H1 (cell line): Measurements from ENCODE around the gene KCNC1. TPM values are rescaled to one million over a fixed set of nuclear protein-coding genes. Genes with fewer than 3 reads are reported as not detected.

Source experiments
- CTCF ChIA-PET: fragments of 300-600 bp; sonication (Branson Sonifier 250); formaldehyde crosslinking; loops from one replicate; lab custom pipeline; 2021; ENCODE audit not compliant: partially characterized antibody; lab: Charles Lee
- POLR2A ChIA-PET: fragments of 300-600 bp; sonication (Branson Sonifier 250); formaldehyde crosslinking; loops from one replicate; lab custom pipeline; 2021; ENCODE audit warnings: inconsistent platforms; ENCODE audit not compliant: partially characterized antibody; lab: Charles Lee
- DNase-seq, 2 experiments: peaks; one replicate each; pipeline versions ENCODE4 v3.0.0 to v3.0.0-alpha.2; 2010 to 2022; ENCODE audit warnings: low spot score in 2 of 2, low read depth in 1 of 2, mixed read lengths in 1 of 2
- FAIRE-seq: peaks from 2 replicates; lab custom pipeline; 2011; peaks lifted over from hg19 to GRCh38; lab: Jason Lieb, UNC
- H2AFZ ChIP-seq: 2 replicates; pipeline ENCODE4 v1.8.1; 2012; ENCODE audit warnings: low read length, inconsistent platforms
- H2AK5ac ChIP-seq: 2 replicates; pipeline ENCODE4 v1.6.1; 2013; ENCODE audit warnings: low read depth, low read length
- H2BK120ac ChIP-seq: replicated peaks from 2 replicates; pipeline ENCODE3; 2013; ENCODE audit warnings: low read depth, low read length, inconsistent platforms
- H2BK12ac ChIP-seq: 2 replicates; pipeline ENCODE4 v1.6.1; 2013; ENCODE audit warnings: low read depth, low read length
- H2BK15ac ChIP-seq: 2 replicates; pipeline ENCODE4 v1.6.1; 2013; ENCODE audit warnings: low read length
- H2BK20ac ChIP-seq: 2 replicates; pipeline ENCODE4 v1.6.1; 2013; ENCODE audit warnings: low read length
- H2BK5ac ChIP-seq: 2 replicates; pipeline ENCODE4 v1.6.1; 2013; ENCODE audit warnings: low read depth, low read length
- H3K14ac ChIP-seq: 2 replicates; pipeline ENCODE4 v1.6.1; 2013; ENCODE audit warnings: inconsistent platforms; ENCODE audit not compliant: insufficient read length
- H3K18ac ChIP-seq: 2 replicates; pipeline ENCODE4 v1.6.1; 2013; ENCODE audit warnings: low read length; ENCODE audit errors: extremely low read depth
- H3K23ac ChIP-seq: 2 replicates; pipeline ENCODE4 v1.6.1; 2013; ENCODE audit warnings: inconsistent platforms; ENCODE audit not compliant: insufficient read length
- H3K23me2 ChIP-seq: 2 replicates; pipeline ENCODE4 v1.6.1; 2013; ENCODE audit warnings: low read depth, low read length
- H3K27ac ChIP-seq: 2 replicates; pipeline ENCODE4 v1.6.1; 2011; ENCODE audit warnings: low read depth, low read length, inconsistent platforms
- H3K27me3 ChIP-seq, 4 experiments: replicated peaks in 1 of 4; 1 replicate in 1 of 4; 2 replicates in 3 of 4; pipeline versions ENCODE4 v1.6.1 to v1.8.1; 2011 to 2013; ENCODE audit warnings: low read length in 3 of 4, mild to moderate bottlenecking in 3 of 4, inconsistent platforms in 2 of 4, mixed read lengths in 2 of 4, moderate library complexity in 1 of 4; ENCODE audit not compliant: control insufficient read depth in 3 of 4, insufficient read depth in 3 of 4; ENCODE audit errors: extremely low read depth in 1 of 4
- H3K36me3 ChIP-seq, 4 experiments: 2 replicates each; pipeline versions ENCODE4 v1.6.1 to v1.8.1; 2011 to 2013; ENCODE audit warnings: mild to moderate bottlenecking in 4 of 4, low read length in 3 of 4, moderate library complexity in 2 of 4, control low read depth in 1 of 4, inconsistent platforms in 1 of 4; ENCODE audit not compliant: insufficient read depth in 4 of 4, control insufficient read depth in 2 of 4
- H3K4ac ChIP-seq: replicated peaks from 2 replicates; pipeline ENCODE3; 2013; ENCODE audit warnings: low read length, low read depth, mixed read lengths, inconsistent platforms; ENCODE audit not compliant: insufficient read length
- H3K4me1 ChIP-seq, 4 experiments: replicated peaks in 1 of 4; 1 replicate in 1 of 4; 2 replicates in 3 of 4; pipeline versions ENCODE4 v1.6.1 to v1.8.1; 2011 to 2013; ENCODE audit warnings: low read length in 3 of 4, inconsistent platforms in 2 of 4, mixed read lengths in 1 of 4; ENCODE audit not compliant: insufficient read depth in 4 of 4, control insufficient read depth in 3 of 4
- H3K4me2 ChIP-seq, 2 experiments: 2 replicates each; pipeline versions ENCODE4 v1.6.1 to v1.8.1; 2011 to 2013; ENCODE audit warnings: low read depth in 2 of 2, low read length in 2 of 2, control low read depth in 1 of 2, inconsistent platforms in 1 of 2, mild to moderate bottlenecking in 1 of 2; ENCODE audit not compliant: insufficient read depth in 1 of 2
- H3K4me3 ChIP-seq, 4 experiments: fragments of 200-600, 300-600 bp in 1 of 4; sonication (generic), shearing (Covaris generic), sonication (Bioruptor Twin) in 1 of 4; 2 replicates each; pipeline versions ENCODE4 v1.5.1 to v1.8.1; 2011 to 2016; ENCODE audit warnings: low read length in 4 of 4, low read depth in 3 of 4, control low read depth in 2 of 4, inconsistent platforms in 2 of 4, mild to moderate bottlenecking in 2 of 4, mixed read lengths in 1 of 4, moderate library complexity in 1 of 4; ENCODE audit not compliant: insufficient read depth in 2 of 4; ENCODE audit errors: extremely low read depth in 1 of 4
- H3K56ac ChIP-seq: replicated peaks from 2 replicates; pipeline ENCODE3; 2013; ENCODE audit warnings: low read depth, mild to moderate bottlenecking, mixed read lengths, low read length, inconsistent platforms; ENCODE audit not compliant: insufficient read length
- H3K79me1 ChIP-seq: 2 replicates; pipeline ENCODE4 v1.6.1; 2013; ENCODE audit warnings: low read depth, low read length, control low read depth
- H3K79me2 ChIP-seq, 2 experiments: 2 replicates each; pipeline versions ENCODE4 v1.6.1 to v1.8.1; 2012 to 2013; ENCODE audit warnings: low read length in 2 of 2, mild to moderate bottlenecking in 2 of 2, inconsistent platforms in 1 of 2; ENCODE audit not compliant: insufficient read depth in 2 of 2, control insufficient read depth in 1 of 2
- H3K9ac ChIP-seq, 4 experiments: replicated peaks in 1 of 4; 1 replicate in 1 of 4; 2 replicates in 3 of 4; pipeline versions ENCODE4 v1.6.1 to v1.8.1; 2011 to 2013; ENCODE audit warnings: low read depth in 3 of 4, low read length in 3 of 4, control low read depth in 2 of 4, mild to moderate bottlenecking in 2 of 4, moderate library complexity in 2 of 4, inconsistent platforms in 1 of 4; ENCODE audit errors: extremely low read depth in 1 of 4
- H3K9me3 ChIP-seq, 2 experiments: 2 replicates each; pipeline versions ENCODE4 v1.6.1 to v1.8.1; 2012 to 2013; ENCODE audit warnings: mild to moderate bottlenecking in 2 of 2, moderate library complexity in 2 of 2, control low read depth in 1 of 2, inconsistent platforms in 1 of 2, low read depth in 1 of 2, low read length in 1 of 2, mixed read lengths in 1 of 2; ENCODE audit not compliant: insufficient read depth in 2 of 2
- H4K20me1 ChIP-seq, 2 experiments: replicated peaks in 1 of 2; 2 replicates each; pipeline versions ENCODE3 to v1.8.1; 2011 to 2013; ENCODE audit warnings: inconsistent platforms in 2 of 2, low read length in 2 of 2, mild to moderate bottlenecking in 1 of 2; ENCODE audit not compliant: insufficient read depth in 2 of 2, control insufficient read depth in 1 of 2
- H4K5ac ChIP-seq: 2 replicates; pipeline ENCODE4 v1.6.1; 2013; ENCODE audit warnings: low read length, low read depth, mixed read lengths, inconsistent platforms; ENCODE audit not compliant: insufficient read length
- H4K8ac ChIP-seq: 2 replicates; pipeline ENCODE4 v1.8.0; 2013; ENCODE audit warnings: mild to moderate bottlenecking, moderate library complexity, low read length, inconsistent platforms; ENCODE audit not compliant: insufficient read depth; ENCODE audit errors: extremely low read depth
- H4K91ac ChIP-seq: replicated peaks from 2 replicates; pipeline ENCODE3; 2013; ENCODE audit warnings: low read length, mixed read lengths, inconsistent platforms; ENCODE audit not compliant: insufficient read length
- PHF8 ChIP-seq: fragments of 200-600 bp; sonication (generic); conservative IDR thresholded peaks from 2 replicates; pipeline ENCODE4 v1.7.1; 2012; ENCODE audit warnings: low read depth, mild to moderate bottlenecking, inconsistent platforms, low read length, moderate library complexity
- WGBS, 2 experiments: shearing (Covaris generic) in 1 of 2; methylation state at CpG; one replicate each; pipeline versions ENCODE4 v1.1.6 to v1.1.7; 2013 to 2015; ENCODE audit warnings: low lambda C conversion rate in 2 of 2, mixed read lengths in 2 of 2, inconsistent platforms in 1 of 2, low coverage in 1 of 2, missing lambda C conversion rate in 1 of 2; ENCODE audit not compliant: insufficient replicate concordance in 2 of 2, insufficient coverage in 1 of 2, insufficient read length in 1 of 2; ENCODE audit errors: extremely low coverage in 1 of 2, missing lambda C conversion rate in 1 of 2; 5-methylcytosine and 5-hydroxymethylcytosine counted together
- polyA plus RNA-seq, 7 experiments: library from polyadenylated mRNA; depleted of rRNA in 3 of 7; stranded (reverse) in 5 of 7; unstranded in 2 of 7; fragments of >200 nt in 5 of 7; fragments of 200-250 nt in 2 of 7; gene quantifications; 1 replicate in 5 of 7; 2 replicates in 1 of 7; 4 replicates in 1 of 7; pipeline versions ENCODE4 v1.2.1 to v1.2.3, GENCODE V29; 2011 to 2013; ENCODE audit warnings: missing spikeins in 2 of 7, mixed read lengths in 2 of 7
- total RNA-seq: library from RNA; stranded (reverse); fragmentation: NEBNext Ultra II Directional; extraction: Animal tissue kit (Norgen Biotek cat#: 25700); gene quantifications from 2 replicates; pipeline ENCODE4 v1.2.1, GENCODE V29; 2021

The KCNC1 gene
- total and polyA plus RNA-seq, 2 of the 8 experiments (the other 6 are each of a cell fraction or from before 2014, with no cell fraction given) = 0.11 to 0.26 TPM

DNA sequence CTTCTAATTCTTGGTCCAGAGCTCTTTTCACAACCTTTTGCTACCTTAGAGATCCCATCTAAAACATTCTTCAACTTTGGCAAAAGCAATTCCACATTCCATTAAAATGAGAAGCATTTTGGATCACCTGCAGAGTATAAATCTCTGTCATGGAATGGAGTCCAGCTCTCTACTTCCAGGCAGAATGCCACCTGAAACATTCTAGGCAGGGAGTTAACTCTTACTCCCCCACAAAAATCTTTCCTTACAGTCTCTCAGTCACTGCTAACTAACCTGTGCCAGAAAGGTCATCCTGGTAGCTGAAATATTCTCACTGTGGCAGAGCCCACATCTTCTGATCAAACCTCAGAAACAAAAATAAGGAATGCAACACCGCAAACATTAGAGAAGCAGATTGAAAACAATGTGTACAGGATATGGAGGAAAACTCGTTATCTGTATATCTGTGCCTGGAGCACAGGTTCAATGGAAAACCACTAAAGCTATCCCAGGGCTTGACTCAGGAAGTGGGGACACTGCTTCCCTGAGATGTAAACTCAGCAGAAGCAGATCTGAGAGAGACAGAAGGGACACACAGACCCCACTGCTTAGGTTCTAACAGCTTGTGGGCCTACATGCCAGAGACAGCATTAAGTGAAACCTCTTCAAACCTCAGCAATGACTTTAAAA is 78.9 kb downstream of the KCNC1 start:
- Histone ChIP-seq H3K9ac (no peak overlapping the region), H2AFZ (no peak overlapping the region), H4K20me1 (no peaks in the 10 kb centered on the region), H3K27me3 (no peaks in the 10 kb centered on the region; a peak in 1 of 7 replicates), H2BK12ac (no peak overlapping the region), H4K5ac (no peak overlapping the region), H3K14ac (no peak overlapping the region), H3K4me1 (no peaks in the 10 kb centered on the region), H3K9me3 (no peaks in the 10 kb centered on the region), H4K8ac (no peak overlapping the region), H2BK5ac (no peak overlapping the region), H3K23ac (no peak overlapping the region), H3K4ac (no peak overlapping the region), H3K56ac (no peak overlapping the region), H3K79me1 (no peaks in the 10 kb centered on the region), H3K23me2 (no peaks in the 10 kb centered on the region), H3K4me3 (no peak overlapping the region), H3K79me2 (no peaks in the 10 kb centered on the region), H3K36me3 (no peaks in the 10 kb centered on the region), H2BK15ac (no peak overlapping the region), H3K18ac (no peak overlapping the region), H2BK20ac (no peak overlapping the region), H3K27ac (no peak overlapping the region), H2BK120ac (no peak overlapping the region), H3K4me2 (no peak overlapping the region), H2AK5ac (no peak overlapping the region), H4K91ac (no peak overlapping the region)
- FAIRE-seq (no peak), DNase-seq (no peak)
- 93% methylated on average over 2 of the region's 2 CpGs; no CpG with 5 or more reads in 1 of the 2 experiments for WGBS, 2 experiments
- ChIA-PET CTCF (interaction anchor here (0.6 to 10.9 kb wide), 15 partner anchors 13 to 159 kb away, joined by 3 to 79 read pairs (median 3); no protein-coding TSS in a partner anchor), POLR2A (no interaction called here)
- no peak for TF ChIP-seq PHF8
